Activated CD4-positive, alpha-beta T cell treated with anti-CD3 and anti-CD28 coated beads, Interleukin-2, Interleukin-6, amounts not matched to agents 100 ng/mL and 50 ng/mL, durations not matched to agents 16 hours and 8 hours (primary cell): ENCODE data around the gene ZC3H12C.
A peak's percentile ranks its signal among the peaks of the same experiment; 100 is the strongest.

Source experiments
- DNase-seq: peaks from one replicate; pipeline ENCODE4 v3.0.0-alpha.2; 2020

Gene ZC3H12C

DNA sequence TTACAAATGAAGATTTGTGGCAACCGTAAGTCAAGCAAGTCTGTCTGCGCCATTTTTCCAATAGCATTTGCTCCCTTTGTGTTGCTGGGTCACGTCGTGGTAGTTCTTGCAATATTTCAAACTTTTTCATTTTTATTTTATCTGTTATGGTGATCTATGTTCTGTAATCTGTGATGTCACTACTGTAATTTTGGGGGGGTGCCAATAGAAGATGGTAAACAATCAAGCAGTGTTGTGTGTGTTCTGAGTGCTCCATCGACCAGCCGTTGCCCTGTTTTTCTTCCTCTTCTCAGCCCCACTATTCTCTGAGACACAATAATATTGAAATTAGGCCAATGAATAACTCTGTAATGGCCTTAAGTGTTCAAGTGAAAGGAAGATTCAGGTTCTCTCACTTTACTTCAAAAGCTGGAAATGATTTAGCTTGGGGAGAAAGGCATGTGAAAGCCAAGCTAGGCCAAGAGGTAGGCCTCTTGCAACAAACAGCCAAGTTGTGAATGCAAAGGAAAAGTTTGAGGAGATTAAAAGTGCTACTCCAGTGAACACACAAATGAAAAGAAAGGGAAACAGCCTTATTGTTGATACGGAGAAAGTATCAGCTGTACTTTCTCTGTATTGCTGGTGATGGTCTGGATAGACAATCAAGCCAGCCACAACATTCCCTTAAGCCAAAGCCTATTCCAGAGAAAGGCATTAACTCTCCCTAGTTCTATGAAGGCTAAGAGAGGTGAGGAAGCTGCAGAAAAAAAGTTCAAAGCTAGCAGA, 7.5 kb downstream of the ZC3H12C start:
- no peak for DNase-seq

DNA sequence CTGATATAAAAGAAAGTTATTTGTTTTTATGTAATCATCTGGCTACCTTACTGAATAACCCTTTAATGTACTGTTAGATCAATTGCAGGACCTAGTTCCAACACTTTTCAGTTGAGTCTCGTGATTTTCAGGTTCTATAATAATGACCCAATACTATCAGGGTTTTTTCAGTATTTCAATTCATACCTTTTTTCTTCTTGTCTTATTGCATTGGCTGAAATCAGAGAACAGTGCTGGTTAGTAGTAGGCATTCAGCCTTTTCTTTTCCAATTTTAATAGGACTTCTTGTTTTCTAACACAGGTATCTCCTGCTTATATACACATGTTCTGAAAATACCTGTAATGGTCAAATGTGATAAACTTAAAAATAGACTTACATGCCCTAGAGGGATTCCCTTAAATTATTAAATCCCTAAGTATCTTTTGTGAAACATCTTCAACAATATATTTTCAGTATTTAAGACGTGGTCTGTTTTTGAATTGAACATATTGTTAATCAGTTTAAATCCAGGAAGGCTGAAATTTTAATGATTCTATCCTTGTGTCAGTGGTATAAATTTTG, 13.6 kb downstream of the ZC3H12C start:
- DNase-seq, result no peak

DNA sequence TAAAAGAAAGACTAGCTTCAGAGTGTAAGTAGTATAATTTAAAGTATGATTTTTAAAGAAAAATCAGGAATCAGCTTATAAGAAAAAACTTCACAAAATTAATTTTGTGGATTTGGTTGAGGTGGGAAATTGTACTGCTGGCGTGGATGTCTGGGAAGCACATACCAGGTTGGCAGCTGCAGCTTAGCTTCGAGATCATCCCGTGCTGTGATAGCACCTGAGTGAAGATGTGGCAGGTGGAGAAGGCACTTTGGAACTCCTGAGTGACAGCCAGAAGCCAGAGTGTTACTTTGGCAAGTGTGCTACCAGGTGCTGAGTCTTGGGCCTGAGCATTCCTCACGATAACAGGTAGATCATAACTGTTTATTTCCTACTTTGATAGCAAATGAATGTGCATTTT, 17.7 kb downstream of the ZC3H12C start:
- no peak for DNase-seq

DNA sequence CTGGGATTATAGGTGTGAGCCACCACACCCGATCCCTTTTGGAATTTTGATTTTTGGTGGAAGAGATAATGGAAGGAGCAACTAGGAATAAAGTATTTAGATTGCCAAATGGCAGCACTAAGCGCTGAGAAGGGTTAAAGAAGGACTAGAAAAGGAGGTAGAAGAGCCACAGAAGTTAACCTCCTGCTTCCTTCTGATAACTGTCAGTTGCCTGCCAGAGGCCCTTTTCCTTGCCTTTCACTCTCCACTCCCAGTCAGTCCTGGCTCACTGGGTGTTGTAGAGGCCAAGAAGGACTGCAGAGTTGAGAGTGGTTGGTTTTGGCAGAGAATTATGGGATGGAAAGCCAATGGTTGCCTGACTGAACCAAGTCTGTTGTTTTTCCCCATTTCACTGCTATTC, 19.3 kb downstream of the ZC3H12C start:
- DNase-seq, result no peak

DNA sequence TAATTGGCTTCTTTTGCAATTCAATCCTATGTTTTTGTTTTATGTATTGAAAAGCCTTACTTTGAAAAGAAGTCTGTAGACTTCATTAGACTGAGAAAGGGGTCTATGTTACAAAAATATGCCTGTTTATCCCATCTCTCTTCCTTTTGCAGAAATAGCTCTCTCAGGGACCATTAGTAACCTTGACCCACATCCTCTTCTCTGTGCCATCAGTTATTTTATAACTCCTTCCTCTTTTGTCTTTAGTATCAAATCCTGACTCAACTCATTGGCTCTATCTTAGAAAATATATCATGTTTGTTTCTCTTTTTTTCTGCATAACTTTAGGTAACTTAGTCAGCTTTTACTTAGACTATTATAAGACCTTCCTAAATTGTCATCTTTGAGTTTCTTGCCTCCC, 20.3 kb downstream of the ZC3H12C start:
- no peak for DNase-seq

DNA sequence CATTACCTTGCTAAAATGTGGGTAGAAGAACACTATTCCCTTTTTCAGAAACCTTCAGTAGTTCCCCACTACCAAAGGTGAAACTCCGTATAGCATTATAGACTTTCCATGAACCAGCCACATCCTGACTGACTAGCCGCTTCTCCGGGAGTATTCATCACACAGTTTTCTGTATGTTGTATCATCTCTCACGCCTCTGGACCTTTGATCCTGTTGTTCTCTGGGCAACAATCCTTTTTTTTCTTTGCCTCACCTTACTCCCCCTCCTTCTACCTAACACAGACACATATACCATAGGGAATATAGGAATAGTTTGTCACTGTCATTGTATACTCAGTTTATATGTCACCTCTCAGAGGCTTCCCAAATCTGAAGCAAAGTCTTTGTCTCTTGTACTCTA, 20.8 kb downstream of the ZC3H12C start:
- DNase-seq, result no peak

DNA sequence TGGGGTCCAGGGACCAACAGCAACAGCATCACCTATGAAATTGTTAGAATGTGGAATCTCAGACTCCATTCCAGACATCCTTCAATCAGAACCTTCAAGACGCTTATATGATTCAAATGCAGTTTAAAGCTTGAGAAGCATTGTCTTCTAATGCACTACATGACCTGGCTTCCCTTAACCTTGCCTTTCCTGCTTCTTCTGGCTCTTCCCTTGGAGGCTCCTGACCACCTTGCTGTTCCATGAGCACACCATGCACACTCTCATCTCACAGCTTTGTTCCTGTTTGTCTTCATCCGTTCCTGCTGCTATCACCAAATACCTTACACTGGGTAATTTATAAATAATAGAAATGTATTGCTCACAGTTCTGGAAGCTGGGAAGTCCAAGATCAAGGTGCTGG, 26.1 kb downstream of the ZC3H12C start:
- DNase-seq, result no peak

DNA sequence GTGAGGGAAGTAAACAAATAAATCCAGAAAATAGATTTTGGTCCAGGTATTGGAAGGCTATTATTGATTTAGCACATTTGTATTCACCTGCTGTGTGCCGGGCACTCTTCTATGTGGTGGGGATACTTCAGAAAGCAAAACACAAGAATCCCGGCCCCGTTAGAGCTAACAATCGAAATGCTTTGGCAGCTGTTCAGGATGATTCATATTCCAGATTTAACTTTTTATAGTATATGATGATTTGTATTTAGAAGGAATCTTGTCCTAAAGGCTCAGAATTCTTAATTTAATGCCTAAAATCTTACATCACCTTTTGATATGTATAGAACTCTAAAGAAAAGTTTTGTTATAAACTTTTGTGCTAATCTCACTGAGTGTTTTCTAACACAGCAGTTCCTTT, 28.0 kb downstream of the ZC3H12C start:
- no peak for DNase-seq

DNA sequence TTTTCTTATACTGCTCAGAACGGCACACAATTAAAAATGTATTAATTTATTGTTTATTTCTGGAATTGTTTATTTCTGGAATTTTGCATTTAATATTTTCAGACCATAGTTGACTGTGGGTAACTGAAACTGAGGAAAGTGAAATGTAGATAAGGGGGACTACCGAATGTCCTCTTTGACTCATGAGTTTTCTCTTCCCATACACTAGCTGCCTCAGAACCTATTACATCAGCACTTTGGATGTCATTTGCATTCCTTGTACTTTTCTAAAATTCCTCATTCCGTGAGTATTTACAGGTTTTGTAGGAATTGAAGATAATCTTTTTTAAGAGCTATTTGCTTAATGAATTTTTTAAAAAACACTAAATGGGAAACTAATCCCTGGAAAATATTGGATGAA, 29.8 kb downstream of the ZC3H12C start:
- no peak for DNase-seq

DNA sequence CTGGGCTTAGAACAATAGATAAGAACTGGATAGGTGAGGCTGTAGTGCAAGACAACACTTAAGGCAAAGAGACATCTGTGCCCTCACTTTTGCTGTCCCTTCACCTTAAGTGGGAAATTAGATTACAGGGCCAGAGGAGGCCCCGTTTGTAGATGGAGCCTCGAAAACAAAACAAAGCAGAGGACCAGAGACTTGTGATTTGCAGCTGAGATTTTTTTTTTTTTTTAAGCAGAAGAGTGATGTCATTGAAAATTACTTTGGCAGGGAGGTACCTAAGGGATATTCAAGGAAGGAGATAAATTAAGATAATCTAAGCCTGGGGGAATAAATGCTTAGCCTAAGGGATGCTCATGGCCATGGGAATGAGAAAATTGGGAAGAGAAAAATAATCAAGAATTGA, 31.4 kb downstream of the ZC3H12C start:
- DNase-seq, result no peak

DNA sequence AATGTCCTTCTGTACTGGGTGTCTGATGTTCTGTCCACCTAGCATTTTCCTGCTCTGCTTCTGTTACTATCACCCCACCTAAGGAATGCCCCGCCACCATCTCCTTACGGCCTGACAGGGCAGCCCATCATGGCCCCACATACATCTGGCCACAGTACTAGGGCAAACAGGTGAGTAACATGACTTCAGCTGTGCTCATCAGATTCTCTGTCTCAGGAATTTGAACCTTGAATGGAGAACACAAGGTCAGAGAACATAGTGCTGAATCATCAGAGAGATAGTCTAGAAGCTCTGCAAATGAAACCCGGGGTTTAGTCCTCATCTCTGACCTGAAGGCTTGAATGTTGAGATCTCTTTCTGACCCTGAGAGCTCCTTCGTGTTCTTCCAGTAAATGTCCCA, 32.4 kb downstream of the ZC3H12C start:
- DNase-seq, result no peak

DNA sequence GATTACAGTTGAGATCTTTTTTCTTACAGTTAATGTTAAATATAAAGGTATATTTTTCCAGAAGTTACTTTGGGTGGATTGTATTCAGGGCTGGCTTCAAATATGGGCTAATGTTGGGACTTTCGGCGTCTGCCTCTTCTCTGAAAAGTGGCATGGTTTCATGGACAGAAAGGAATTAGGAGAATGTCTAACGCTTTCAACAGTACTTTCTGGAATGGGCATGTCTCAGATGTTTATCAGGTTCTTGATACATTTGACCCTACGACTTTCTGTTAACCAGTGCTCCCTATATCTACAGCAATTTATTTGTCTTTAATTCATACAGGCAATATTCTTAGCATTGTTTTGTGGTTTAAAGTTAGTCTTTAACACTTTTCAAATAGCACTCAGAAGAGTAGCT, 33.7 kb downstream of the ZC3H12C start:
- DNase-seq, result no peak

DNA sequence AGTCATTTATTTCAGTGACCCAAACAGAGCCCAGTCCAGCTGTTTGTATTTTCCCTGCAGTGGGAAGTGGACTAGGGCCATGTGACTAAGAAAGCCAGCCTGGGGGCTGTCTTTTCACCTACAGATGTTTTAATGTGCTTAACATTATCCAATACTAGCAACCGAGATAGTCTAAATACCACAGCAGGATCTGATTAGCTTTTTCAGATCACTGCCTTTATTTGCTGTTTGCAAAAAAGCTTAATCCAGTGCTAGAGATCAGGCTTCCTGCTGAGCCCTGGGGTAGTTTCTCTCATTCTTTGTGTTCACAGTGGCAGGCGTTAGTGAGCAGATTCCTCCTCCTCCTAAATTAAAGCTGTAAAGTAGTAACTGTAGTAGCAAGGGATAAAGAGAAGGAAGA, 35.0 kb downstream of the ZC3H12C start:
- DNase-seq, result no peak

DNA sequence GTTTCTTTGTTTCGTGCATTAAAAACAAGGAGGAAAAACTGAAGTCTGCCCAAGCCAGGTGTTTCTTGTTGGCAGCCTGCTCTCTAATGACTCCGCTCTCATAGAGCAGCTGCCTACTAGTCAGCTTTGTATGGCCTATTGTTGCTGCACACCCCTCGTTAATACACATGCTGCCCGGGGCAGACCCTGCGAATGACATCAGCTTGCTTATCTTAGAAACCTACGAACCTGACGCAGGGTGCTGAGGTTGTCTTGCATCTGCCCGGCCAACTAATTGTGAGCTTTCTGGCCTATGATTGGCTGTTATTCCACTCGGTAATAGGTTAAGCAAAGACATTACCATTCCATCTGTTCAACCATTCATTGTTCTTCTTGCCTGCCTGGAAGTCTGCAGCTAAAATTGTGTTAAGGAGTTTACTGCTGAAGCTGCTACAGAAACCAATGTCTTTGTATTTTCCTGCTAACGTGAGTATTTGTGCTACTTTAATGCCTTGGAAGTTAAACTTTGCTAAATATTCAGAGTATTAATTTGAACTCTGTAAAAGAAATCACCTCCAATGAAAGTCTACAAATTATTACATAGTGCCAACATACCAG, 37.5 kb downstream of the ZC3H12C start:
- DNase-seq, result no peak

DNA sequence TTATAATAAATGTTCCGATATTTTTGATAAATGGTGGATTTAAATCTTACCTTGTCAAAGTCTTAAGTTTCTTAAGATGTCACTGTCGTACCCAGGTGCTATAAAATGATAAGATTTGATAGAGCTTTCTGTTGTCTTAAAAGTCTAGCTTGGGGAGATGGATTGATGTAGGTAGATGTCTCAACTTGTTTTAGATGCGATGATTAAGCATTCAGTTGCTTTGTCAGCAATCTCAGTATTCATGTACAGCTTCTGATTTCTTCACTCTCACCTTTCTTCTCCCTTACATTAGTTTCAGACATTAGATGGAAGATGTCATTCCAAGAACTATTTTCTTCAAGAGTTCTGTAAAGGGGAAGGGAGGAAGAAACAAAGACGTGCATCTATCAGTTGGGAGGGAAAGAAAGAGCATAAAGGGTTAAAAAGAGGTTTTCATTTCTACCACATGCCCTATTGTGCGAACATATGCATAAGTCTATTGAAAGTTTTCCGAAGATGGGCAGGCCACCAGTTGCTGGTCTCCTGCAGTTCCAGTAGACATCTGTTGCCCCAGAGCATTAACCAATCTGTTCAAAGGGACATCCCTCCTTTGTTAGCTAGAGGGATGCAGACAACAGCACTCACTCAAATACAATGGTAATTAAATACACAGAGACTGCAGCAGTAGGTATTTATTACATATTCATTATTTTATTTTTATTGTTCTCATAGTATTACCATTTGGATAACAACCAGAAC, 38.4 kb downstream of the ZC3H12C start:
- DNase-seq, result no peak

DNA sequence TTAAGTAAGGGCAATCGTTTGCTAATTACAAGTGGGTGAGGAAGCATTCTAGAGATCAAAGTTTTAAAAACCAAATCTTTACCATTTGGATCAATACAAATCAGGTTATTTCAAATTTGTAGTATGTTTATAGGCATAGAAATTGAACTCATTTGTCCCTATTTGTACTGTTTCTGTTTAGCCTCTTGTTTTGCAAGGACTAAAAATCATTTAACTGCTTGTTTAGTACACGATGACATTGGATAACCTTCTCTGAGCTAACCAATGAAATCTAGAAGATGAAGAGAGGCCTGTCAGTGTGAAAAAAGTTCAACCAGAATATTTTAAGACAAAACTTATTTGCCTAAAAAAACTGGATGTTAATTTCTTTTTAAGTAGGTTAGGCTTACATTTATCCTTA, 40.0 kb downstream of the ZC3H12C start:
- no peak for DNase-seq

DNA sequence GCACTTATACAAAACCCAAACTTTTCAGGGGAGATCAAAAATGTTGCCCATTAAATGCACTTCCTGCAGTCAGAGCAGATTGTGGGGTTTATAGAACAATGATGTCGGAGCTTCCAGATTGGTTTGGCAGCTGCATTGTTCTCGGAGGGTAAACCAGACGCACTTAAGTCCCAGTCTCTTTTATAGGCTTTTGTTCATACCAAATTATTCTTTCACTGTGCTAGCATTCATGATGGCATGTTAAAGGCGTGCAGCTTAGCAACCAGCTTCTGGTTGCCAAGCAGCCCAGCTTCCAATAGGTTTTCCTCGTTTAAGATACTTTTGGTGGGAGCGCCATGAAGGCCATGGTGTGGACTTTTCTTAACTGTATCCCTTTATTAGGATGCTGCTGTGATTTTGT, 40.9 kb downstream of the ZC3H12C start:
- DNase-seq, result no peak

DNA sequence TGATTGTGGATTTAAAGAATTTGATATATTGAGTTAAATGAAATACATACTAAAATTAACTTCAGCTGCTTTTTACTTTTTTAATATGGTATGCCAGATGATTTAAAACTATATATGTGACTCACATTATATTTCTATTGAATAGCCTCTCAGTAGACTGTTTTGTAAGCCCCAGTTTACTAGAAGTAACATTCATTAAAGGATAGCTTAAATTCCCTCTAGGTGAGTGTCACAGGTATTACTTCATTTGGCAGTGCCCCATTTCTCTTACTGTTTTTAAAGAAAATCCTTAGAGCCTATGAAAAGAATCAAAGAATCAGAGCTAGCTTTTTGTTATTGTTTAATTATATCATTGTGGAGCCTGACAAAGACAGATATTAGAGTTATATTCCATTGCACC, 48.6 kb downstream of the ZC3H12C start:
- DNase-seq, result no peak

DNA sequence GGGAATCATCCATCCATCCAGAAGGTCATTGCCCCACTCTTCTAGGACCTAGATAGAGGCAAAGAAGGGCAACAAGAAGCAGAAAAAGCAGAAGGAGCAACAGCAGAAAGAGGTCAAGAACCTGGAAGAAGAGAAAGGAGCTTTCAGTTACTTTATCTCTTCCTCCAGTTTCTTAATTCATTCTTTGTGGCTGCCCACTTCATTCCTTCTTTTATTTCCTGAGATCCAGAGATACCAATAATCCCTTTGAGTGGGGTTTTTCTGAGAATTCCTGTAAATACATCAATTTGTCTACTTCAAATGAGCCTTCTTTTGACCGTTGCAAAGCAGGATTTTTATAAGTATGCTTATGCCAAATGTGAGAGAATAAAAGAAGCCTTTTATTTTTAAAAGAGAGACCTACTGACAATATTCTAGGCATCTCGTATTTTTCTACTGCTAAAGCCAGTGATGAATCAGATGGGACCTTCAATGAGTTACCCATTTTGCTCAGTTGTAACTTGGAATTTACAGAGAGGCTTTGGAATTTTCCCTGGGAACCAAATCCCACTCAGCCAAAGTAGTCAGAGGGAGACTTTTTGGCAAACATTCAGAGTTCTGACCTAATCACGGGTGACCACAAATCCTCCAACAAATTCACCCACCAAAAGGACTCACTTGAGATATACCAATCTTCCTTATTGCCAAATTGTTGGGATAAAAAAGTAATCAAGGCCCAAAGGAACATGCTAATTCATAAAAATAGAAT, 54.9 kb downstream of the ZC3H12C start:
- DNase-seq, result no peak

DNA sequence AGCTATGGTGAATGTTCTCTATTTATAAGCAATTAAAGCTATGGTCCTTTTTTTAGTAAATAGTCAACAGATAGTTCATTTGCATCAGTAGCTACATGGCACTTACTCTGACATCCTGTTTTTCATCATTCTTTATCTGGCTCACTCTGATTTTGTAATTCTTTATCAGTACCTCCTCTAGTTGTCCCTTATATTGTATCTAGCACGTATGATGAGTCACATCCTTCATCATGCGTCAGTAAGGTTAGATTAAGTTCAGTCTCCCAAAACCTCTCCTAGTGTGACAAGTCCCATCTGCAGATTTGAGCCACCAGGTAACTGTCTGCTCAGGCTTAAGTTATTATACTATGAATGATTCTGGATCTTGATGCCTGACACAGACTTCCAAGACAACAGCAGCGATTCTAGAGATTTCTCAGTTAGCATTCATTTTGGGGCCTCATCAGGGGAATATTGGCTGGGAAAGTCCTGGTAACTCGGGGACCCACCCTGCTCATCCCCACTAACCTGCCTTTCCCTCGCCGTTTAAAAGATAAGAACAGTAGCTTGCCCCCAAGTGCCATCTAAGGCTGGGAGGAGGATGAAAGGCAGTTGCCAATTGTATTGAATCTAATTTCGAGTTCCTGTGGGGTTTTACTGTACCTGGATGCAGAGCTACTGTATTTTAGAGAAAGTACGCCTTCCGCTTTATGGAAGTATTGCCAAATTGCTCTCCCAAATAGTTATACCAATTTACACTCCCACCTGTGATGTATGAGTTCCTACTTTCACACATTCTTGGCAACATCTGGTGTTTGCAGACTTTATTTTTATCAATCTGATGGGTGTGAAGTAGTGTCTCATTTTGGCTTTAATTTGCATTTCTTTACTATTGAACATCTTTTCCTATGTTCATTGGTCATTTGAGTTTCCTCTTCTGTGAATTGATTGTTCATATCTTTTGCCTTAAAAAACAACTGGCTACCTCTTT, 55.9 kb downstream of the ZC3H12C start:
- peak; percentile 6 for DNase-seq

DNA sequence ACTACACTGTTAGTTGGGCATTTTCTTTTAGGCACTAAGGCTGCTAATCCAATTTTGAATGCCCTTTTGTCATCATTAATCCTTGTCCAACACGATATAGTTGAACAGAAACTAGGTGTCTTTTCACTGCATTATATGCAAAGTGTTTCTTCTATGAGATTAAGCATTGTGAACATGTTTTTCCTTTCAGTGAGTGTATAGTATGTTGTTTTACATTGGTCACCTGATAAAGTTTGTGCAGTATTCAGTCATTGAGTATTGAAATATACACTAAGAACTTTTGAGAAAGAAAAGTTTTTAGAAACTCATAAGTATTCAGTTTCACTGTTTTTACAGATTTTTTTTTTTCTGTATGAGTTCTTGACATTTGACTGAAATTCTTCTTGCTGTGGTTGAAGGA, 59.0 kb downstream of the ZC3H12C start:
- DNase-seq, result no peak

DNA sequence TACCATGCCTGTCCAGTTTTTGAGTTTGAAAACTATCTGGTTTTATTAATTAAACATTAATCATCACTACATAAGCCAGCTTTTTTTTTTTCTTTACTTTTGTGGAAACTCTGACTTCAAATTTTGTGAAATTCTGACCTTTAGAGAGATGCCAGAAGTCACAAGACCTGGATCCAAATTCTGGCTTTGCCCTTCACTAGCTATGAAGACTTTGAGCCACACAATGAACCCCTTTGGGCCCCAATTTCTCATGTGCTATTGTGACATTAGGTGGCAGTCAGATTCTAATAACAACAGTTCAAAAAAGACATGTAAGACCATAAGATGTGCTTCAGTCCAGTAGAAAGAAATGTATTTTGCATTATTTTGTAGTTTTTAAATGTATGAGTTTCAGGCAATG, 60.3 kb downstream of the ZC3H12C start:
- no peak for DNase-seq
